Astrocyte of the hippocampus (primary cell): Measurements from ENCODE around the gene DEGS2.

ENCODE experiments used
- DNase-seq: peaks from one replicate; pipeline ENCODE4 v3.0.0; 2011; ENCODE audit warnings: low read depth, low spot score

Gene DEGS2

GRCh38 chr14:100115236-100115635 lies 44.2 kb downstream of the DEGS2 start:
- DNase-seq, result no peak

- no peak for DNase-seq
These were observed 45.2 kb downstream of the DEGS2 start for GRCh38 chr14:100114109-100114765.

- no peak for DNase-seq
These were observed 47.3 kb downstream of the DEGS2 start for GRCh38 chr14:100111931-100112704.

GRCh38 chr14:100110816-100111215 lies 48.6 kb downstream of the DEGS2 start:
- DNase-seq, result no peak

GRCh38 chr14:100109594-100109955 lies 49.9 kb downstream of the DEGS2 start:
- no peak for DNase-seq

- DNase-seq, result no peak
These were observed 50.4 kb downstream of the DEGS2 start for GRCh38 chr14:100108840-100109593.

- DNase-seq, result peak; percentile 85
These were observed 51.2 kb downstream of the DEGS2 start for GRCh38 chr14:100108042-100108825.

GRCh38 chr14:100107236-100107635 lies 52.2 kb downstream of the DEGS2 start:
- no peak for DNase-seq

GRCh38 chr14:100106250-100107112 lies 53.0 kb downstream of the DEGS2 start:
- no peak for DNase-seq

GRCh38 chr14:100105357-100106169 lies 53.9 kb downstream of the DEGS2 start:
- DNase-seq, result no peak

GRCh38 chr14:100104523-100105300 lies 54.7 kb downstream of the DEGS2 start:
- DNase-seq, result peak; percentile 16

- DNase-seq, result no peak
These were observed 55.5 kb downstream of the DEGS2 start for GRCh38 chr14:100104006-100104352.

GRCh38 chr14:100103250-100104005 lies 56.0 kb downstream of the DEGS2 start:
- DNase-seq, result peak; percentile 28

GRCh38 chr14:100102156-100102785 lies 57.2 kb downstream of the DEGS2 start:
- no peak for DNase-seq

GRCh38 chr14:100100032-100100703 lies 59.3 kb downstream of the DEGS2 start:
- DNase-seq, result no peak

- no peak for DNase-seq
These were observed 61.3 kb downstream of the DEGS2 start for GRCh38 chr14:100098171-100098570.

GRCh38 chr14:100096656-100097055 lies 62.8 kb downstream of the DEGS2 start:
- peak; percentile 30 for DNase-seq
